ENCODE data around the gene RAD51B.

RAD51B gene

DNA sequence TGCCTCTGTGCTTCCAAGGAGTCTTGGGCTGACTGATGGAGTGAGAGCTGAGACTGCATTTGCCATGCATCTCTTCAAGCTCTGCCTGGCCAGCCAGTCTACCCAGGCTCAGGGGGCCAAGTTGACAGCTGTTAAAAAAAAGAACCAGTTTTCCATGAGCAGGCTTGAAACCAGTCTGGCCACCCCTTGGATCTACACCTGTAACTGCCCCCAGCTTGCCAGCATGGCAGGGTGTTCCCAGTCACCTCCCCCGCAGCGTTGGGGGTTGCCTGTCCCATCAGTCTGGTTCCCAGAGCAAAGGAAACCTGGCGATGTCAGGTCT is 770.6 kb downstream of the RAD51B start:
- in situ Hi-C loops (cut with MboI; ENCODE audit: low pct_unique_long_range_greater_than_20kb, low sequenced_read_pairs) = no loop called here
- DNase-seq = no peak

DNA sequence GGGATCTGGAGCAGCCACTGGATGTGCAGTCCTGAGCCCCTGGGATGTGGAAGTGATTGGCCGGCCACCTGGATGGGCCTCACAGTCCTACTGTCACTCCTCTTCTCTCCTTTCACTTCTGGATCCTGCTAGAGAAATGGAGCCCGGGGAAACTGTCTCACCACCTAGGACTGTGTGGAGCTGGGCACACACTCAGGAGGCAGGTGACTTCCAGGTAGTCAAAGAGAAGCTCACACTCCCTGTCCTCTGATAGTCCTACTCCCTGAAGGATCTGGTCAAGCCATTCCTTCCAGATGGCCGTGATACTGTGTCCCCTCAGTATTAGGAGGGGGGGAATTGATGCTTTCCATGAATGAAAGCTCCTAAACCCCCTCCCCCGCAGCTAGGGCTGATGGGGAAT is 772.2 kb downstream of the RAD51B start:
- no peak for DNase-seq
- in situ Hi-C loops (cut with MboI; ENCODE audit: low pct_unique_long_range_greater_than_20kb, low sequenced_read_pairs) = no loop called here

DNA sequence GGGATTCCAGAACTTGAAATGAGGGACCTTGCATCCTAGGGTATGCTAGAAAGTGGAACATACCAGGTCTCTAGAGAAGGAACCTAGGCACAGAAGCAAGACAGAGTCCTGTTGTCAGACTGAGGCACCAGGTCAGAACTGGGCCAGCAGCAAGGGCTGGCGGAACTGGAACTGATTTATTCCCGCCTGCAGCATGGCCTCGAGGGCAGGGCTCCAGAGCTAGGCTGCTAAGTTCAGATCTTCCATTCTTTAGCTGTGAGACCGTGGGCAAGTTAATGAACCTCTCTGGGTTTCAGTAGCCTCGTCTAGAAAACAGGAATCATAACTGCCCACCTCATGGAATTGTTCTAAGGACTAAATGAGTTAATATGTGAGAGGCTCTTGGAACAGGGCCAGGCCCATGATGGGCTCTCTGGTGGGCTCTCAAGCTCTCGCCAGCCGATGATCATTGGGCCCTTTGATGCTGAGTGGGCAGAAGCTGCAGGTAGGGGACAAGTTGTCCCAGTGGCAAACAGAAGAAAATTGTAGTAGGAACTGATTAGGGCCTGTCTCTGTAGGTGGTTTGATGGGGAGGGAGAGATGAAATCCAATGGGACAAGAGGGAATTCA is 773.5 kb downstream of the RAD51B start:
- no peak for DNase-seq
- in situ Hi-C loops (cut with MboI; ENCODE audit: low pct_unique_long_range_greater_than_20kb, low sequenced_read_pairs) = no loop called here

DNA sequence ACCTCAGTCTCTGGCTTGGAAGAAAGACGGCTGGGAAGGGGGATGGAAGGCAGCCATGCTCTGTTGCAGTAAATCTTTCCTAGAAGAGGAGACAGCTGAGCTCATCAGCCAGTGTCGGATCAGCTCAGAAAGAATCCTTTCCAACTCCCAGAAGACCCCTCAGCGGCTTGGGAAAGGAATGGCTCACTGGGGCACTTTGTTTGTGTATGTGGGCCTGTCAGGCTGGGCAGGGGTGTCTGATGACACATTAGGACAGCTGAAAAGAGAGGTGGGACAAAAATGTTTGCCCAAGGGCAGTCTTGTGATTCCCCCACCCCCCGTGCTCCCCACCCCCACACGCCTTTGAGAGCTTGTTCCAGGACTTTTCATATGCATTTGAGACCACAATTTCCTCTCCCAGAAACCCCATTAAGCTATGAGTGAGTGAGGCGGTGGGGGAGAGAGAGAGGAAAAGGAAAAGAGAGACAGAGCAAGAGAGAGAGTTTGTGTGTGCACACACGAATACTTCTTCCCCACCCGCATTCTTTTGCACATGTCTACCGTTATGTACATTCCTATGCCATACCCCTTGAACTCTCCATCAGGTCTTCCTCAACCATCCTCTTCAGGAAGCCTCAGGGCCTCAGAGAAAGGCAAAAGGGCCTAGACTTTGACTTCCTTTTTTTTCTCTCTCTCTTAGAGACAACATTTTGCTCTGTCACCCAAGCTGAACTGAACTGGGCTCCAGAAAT is 774.4 kb downstream of the RAD51B start:
- in situ Hi-C loops (cut with MboI; ENCODE audit: low pct_unique_long_range_greater_than_20kb, low sequenced_read_pairs) = no loop called here
- DNase-seq = peak; percentile 89

DNA sequence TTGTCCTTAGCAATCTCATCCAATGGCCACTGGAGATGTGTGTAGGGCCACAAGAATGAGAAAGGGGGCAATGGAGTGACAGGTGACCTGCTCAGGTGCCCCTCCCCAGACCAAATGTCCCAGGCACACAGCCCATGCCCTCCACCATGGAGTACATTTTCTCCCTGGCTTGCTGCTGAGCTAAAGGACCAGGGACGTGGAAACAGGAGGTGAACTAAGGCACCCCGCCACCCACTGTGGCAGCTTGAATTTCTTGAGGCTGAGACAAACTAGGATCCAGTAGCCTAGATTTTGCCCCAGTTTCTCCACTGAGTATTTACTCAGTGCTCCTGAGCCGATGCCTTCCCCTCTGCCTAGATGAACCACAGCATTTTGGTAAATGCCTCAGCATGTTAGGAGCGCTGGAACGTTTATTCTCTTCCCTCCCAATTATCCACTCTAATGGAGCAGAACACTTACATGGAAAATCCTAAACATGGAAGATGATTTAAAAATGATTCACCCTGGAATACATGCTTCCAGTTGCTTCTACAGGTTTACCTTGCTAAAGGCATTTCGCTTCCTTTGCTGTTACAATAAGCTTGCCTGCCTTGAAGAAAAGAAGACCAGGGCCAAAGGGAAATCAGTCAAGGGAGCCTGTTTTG is 775.3 kb downstream of the RAD51B start:
- in situ Hi-C loops (cut with MboI; ENCODE audit: low pct_unique_long_range_greater_than_20kb, low sequenced_read_pairs) = no loop called here
- DNase-seq = no peak

DNA sequence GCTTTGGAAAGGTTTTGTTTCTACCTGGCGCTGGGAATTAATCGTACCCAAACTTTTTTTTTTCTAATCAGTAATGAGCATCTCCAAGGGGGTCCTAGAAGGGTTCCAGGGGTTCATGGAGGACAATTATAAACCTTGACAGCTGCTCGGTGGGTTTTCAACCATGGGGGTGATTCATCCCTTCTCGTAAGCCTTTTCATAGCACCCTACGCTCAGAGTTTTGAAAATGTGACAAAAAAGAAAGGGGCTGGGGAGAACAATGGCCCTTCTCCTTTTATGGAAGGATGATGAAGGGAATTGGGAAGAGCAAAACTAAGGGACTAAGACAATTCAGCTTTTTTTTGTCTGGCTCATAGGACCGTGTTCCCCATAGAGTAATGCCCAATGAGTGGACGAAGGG is 776.6 kb downstream of the RAD51B start:
- in situ Hi-C loops (cut with MboI; ENCODE audit: low pct_unique_long_range_greater_than_20kb, low sequenced_read_pairs) = no loop called here
- no peak for DNase-seq

DNA sequence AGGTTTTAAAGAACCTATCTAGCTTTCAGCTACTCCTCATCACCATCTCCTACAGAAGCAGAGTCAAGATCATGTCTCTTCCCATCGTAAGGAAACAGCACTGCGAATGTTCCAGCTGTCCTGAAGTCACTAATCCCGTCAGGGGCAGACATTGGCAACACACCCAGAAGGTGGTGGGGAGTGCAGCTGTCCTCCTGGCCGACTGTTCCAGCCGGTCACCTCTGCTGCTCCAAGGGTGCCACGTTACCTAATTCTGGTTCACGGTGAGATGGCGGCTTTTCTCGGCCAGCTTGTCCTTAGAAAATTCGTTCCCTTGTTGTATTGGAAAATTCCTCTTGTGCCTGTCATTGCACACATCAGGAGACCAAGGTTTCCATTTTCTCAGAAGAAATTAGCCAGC is 777.1 kb downstream of the RAD51B start:
- in situ Hi-C loops (cut with MboI; ENCODE audit: low pct_unique_long_range_greater_than_20kb, low sequenced_read_pairs) = no loop called here
- DNase-seq = no peak

DNA sequence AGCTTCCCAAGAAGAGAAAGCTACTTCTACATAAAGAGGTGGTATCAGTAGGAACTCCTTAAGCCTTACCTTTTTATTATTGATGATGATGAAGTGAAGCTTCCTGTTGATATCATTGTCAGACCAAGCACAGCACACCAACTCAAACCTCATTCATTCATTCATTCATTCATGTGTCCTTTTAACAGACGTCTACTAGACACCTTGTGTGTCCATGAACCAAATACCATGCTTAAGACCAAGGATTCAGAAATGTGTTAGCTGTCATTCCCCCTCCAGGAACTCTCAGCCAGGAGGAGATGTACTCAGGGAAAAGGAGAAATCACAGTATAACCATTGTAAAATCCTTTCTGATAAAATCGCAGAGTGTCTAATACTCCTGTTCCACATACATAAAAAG is 778.5 kb downstream of the RAD51B start:
- DNase-seq = no peak
- in situ Hi-C loops (cut with MboI; ENCODE audit: low pct_unique_long_range_greater_than_20kb, low sequenced_read_pairs) = no loop called here

DNA sequence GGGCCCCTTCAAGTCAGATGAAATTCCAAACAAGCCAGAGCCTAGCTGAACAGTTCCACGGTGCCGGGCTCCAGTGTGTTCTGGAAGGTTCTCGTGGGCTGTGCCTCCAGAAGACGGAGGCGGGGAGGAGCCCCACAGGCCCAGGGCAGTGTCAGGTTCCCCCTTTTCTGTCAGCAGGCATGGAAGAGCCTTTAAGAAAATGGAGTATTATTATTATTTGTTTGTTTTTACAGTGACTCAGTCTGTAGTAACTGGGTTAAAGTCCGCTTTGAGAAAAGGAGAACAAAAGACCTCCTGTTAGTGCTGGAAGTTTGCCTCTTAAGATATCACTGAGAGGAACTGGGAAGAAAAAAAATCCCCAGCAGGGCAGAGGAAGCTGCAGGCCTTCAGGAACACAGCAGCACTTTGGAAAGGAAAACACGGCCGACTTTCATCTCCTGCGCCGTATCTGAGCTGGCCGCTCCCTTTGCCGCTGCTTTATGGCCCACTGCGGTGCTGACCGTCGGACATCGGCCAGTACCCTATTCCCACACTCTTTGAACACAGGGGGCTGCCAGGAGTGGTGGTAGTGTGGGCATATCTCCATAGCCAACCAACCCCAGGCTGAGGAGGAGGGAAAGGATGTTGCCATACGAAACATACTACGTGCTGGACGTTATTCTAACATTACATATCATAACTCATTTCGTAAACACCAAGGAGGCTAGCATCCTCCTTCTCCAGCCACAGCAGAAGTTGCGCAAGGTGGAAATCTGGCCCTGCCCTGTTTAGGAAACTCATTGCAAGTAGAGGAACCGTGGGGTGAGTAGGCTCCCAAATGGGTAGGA is 779.3 kb downstream of the RAD51B start:
- in situ Hi-C loops (cut with MboI; ENCODE audit: low pct_unique_long_range_greater_than_20kb, low sequenced_read_pairs) = no loop called here
- DNase-seq = peak; percentile 58

DNA sequence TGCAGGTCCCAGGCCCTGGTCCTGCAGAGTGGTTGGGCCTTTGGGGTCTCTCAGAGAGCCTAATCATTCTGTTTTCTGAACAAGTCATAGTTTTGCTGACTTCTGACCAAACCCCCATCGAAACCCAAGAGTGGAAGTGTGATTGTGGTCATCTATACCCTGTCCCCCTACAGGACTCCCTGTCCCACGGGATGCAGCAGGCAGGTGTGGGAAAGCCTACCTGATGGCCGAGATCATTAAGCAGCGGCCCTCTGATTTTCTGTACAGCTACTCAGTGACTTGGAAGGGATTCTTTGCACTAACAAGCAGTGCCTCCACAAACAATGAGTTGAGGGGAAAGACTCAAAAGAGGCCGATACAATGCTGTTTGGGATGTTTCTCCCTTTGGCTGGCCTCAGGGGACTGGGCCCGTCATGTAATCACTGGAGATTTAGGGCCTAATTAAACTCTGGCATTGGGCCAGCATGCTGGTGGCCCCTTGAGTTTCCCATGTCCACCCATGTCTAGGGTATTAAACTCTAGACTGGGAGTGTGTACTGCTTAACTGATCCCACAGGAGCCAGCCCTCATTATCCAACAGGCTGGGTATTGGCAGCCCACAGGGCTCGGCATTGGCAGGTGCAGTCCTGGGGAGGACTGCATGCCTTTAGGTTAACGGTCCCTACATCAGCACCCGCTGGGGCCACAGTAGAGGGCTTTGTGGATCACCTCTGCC is 780.5 kb downstream of the RAD51B start:
- no peak for DNase-seq
- in situ Hi-C loops (cut with MboI; ENCODE audit: low pct_unique_long_range_greater_than_20kb, low sequenced_read_pairs) = no loop called here

DNA sequence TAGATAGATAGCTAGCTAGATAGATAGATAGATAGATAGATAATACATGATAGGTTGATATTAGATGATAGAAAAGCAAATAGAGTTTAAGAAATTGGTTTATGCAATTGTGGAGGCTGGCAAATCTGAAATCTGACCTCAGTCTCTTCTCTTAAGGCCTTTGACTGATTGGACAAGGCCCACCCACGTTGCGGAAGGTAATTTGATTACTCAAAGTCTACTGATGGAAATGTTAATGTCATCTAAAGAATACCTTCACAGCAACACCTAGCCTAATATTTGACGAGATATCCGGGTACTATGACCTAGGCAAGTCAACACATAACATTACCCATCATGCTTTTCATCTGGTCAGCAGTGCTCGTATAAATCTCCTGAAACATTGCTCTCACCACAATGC is 782.9 kb downstream of the RAD51B start:
- DNase-seq = no peak
- in situ Hi-C loops (cut with MboI; ENCODE audit: low pct_unique_long_range_greater_than_20kb, low sequenced_read_pairs) = no loop called here

DNA sequence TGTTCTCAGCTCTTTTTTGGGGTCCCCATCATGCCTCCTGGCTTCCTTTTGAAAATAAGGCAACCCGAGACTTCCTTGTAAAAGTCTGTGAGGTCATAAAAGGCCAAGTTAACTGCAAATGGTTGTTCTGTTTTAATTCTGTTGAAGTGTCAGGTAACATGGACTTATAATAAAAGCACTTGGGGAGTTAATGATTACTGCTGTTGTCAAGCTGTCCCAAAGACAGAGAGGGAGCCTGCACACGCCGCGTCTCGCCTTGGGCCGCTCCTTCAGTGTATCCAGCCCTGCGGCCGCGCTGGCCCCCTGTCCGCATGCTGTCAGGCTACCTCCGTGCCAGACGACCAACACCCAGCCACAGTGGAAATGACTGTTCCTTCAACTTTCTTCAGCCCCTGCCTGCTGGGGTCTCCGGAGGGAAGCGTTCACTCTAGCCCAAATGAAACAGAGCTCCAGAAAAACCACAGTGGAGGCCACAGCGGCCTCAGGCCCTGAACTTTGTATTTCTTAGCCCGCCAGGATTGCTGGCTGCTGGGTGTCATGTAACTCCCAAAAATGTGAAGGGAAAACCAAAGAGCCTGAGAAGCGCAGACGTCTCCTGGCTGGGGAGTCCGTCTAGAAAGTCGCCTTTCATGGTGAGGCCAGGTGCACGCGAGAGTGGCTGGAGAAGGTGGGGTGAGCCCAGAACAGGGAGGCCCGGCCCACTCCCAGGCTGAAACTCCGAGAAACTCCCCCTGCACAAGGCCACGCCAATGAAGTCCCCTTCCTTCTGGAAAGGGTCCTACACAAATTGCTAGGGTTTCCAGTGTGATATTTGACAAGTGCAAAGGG is 784.2 kb downstream of the RAD51B start:
- in situ Hi-C loops (cut with MboI; ENCODE audit: low pct_unique_long_range_greater_than_20kb, low sequenced_read_pairs) = no loop called here
- DNase-seq = no peak

DNA sequence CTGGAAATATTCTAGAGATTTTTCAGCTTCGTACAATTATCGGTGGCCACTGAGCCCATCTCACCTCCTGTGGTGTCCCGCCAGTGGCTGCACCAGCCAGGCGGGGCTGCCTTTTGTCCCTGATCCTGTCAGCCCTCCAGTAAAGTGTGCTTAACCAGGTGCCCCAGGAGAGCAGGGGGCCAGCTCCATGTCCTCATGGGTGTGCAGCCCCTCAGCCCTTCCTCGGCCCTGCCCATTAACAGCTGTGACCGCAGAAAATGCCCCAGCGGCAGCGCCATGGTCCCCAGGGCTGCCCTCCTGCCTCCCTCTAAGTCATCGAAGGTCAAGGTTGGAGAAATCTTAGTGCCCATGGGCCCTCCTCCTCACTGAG is 784.8 kb downstream of the RAD51B start:
- in situ Hi-C loops (cut with MboI; ENCODE audit: low pct_unique_long_range_greater_than_20kb, low sequenced_read_pairs) = no loop called here
- no peak for DNase-seq

DNA sequence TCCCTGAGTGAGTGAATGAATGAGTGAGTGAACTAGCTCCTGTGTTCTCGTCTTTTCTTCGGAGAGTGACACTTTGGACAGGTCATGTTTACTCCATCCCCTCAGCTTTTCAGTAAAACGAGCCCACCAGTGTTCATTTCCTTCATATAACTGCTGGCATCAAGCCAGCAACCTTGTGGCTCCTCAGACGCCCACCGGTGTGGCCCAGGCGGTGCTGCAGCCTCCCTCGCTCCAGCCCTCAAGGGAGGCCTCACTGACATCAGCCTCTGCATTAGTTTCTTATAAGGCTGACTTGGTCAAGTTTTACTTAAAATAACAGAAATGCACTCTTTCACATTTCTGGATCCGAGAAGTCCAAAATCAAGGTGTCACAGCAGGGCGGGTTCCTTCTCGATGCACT is 785.2 kb downstream of the RAD51B start:
- no peak for DNase-seq
- in situ Hi-C loops (cut with MboI; ENCODE audit: low pct_unique_long_range_greater_than_20kb, low sequenced_read_pairs) = no loop called here

DNA sequence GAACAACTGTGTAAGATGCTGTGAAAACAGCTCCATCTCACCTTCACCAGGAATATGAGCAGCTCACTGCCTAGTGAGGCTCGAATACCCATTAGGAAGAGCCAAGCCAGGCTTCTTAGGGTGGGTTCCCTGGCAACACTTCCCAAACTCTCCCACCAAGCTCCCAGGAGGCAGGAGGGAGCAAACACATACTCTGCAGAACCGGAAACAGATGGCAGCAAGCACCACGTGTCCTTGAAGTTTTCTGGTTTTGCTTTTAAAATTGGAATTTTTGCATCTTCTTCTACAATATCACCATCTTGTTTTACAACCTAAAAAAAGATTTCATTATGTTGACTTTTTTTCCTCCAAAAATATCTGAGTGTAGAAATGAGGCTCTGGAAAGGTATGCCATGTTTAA is 786.6 kb downstream of the RAD51B start:
- in situ Hi-C loops (cut with MboI; ENCODE audit: low pct_unique_long_range_greater_than_20kb, low sequenced_read_pairs) = no loop called here
- no peak for DNase-seq

DNA sequence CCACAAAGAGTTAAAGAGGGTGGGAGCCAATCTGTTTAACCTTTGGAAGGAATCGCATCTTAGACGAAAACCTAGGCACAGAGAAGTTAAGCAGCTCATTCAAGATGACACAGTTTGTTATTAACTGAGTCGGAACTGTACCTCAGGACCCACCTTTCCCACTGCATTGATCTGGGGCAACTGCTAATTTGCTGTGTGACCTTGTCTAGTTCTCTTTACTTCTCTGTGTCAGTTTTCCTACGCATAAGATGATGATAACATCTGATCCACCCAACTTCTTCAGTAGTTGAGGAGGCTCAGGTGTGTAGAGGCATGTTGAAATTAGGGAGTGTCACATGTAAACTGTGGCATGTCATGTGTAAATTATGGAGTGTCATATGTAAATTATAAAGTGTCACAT is 787.1 kb downstream of the RAD51B start:
- DNase-seq = no peak
- in situ Hi-C loops (cut with MboI; ENCODE audit: low pct_unique_long_range_greater_than_20kb, low sequenced_read_pairs) = no loop called here

DNA sequence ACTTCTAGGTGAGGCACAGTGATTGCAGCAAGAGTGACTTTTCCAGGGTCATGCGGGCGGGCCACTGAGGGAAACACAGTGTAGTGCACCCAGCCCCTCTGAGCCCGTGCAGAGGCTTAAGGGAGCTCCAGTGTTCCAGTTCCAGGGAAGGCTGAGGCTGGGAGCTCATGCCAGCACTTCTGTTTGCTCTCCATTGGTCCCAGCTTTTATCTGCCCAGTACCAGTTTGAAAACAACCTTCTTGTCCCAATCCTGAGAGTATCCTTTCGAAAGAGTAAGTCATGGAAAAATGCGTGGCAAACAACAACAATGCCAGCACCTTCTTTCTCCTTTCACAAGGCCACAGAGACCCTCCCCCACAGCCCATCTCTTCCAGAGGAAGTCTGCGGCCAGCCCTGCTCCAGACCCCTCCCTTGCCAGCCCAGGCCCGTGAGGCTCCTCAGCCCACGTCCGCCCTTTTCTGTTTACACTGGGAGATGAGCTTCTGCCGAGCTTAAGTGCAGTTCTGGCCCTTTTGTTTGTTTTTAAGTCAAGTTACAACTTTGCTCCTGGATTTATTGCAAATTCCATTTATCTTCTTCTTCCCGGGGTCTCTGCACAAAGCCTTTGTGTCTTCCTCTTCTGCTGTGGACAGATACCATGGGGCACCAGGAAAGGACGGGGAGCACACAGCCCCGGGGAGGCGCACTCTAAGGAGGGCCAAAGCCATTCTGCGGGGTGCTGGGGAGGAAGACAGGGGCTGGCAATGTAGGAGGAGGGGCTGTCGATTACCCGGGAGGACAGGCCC is 787.7 kb downstream of the RAD51B start:
- peak; percentile 82 for DNase-seq
- in situ Hi-C loops (cut with MboI; ENCODE audit: low pct_unique_long_range_greater_than_20kb, low sequenced_read_pairs) = no loop called here
